SJSA1 (cell line): ENCODE measurements around the gene PPP1R13B. TPM values are rescaled to one million over a fixed set of nuclear protein-coding genes. Genes with fewer than 3 reads are reported as not detected.
"Not testable (repeated sequence)": the region's sequence is repeated elsewhere in the genome, so short reads cannot be mapped to it uniquely, and the experiment has no call there.

Experiments
- DNase-seq, 2 experiments: peaks; one replicate each; pipeline ENCODE4 v3.0.0-alpha.2; 2015 to 2020; ENCODE audit warnings: low spot score in 2 of 2, low read depth in 1 of 2
- H3K27ac ChIP-seq: fragments of 250-450 bp; sonication (Bioruptor Pico); 2 replicates; pipeline ENCODE4 v1.5.1; 2020; ENCODE audit warnings: mild to moderate bottlenecking, moderate library complexity
- H3K27me3 ChIP-seq: fragments of 250-450 bp; sonication (Bioruptor Pico); replicated peaks from 2 replicates; pipeline ENCODE4 v1.5.1; 2020; ENCODE audit warnings: mild to moderate bottlenecking, moderate library complexity
- H3K36me3 ChIP-seq: fragments of 250-450 bp; sonication (Bioruptor Pico); 2 replicates; pipeline ENCODE4 v1.5.1; 2020; ENCODE audit warnings: mild to moderate bottlenecking
- H3K4me1 ChIP-seq: fragments of 250-450 bp; sonication (Bioruptor Pico); replicated peaks from 2 replicates; pipeline ENCODE4 v1.6.1; 2021; ENCODE audit warnings: mild to moderate bottlenecking
- H3K4me3 ChIP-seq: fragments of 250-450 bp; sonication (Bioruptor Pico); 2 replicates; pipeline ENCODE4 v1.5.1; 2020; ENCODE audit warnings: mild to moderate bottlenecking
- H3K9me3 ChIP-seq: fragments of 250-450 bp; sonication (Bioruptor Pico); replicated peaks from 2 replicates; pipeline ENCODE4 v1.5.1; 2020; ENCODE audit warnings: mild to moderate bottlenecking
- total RNA-seq: library from RNA; depleted of rRNA; stranded (reverse); fragments of >200 nt; shearing (Covaris generic); gene quantifications from 2 replicates; pipeline ENCODE4 v1.2.3, GENCODE V29; 2014

Gene PPP1R13B
- total RNA-seq, 1 experiment from 2014 or later: 3.0 TPM

- H3K27ac ChIP-seq, H3K27me3 ChIP-seq, H3K4me1 ChIP-seq, H3K36me3 ChIP-seq, DNase-seq, H3K4me3 ChIP-seq, H3K9me3 ChIP-seq: not testable (repeated sequence)
These were observed 6.1 kb downstream of the PPP1R13B start for GRCh38 chr14:103841265-103841664.

GRCh38 chr14:103840014-103840413 is 7.4 kb downstream of the PPP1R13B start:
- Histone ChIP-seq H3K27me3 (no peaks in the 10 kb centered on the region), H3K36me3 (no peaks in the 10 kb centered on the region), H3K4me1 (no peaks in the 10 kb centered on the region), H3K27ac (no peak overlapping the region), H3K9me3 (no peaks in the 10 kb centered on the region), H3K4me3 (no peak overlapping the region)
- no peak for DNase-seq

- Histone ChIP-seq H3K4me1 (no peaks in the 10 kb centered on the region), H3K27ac (no peak overlapping the region), H3K36me3 (no peaks in the 10 kb centered on the region), H3K9me3 (no peaks in the 10 kb centered on the region), H3K27me3 (no peaks in the 10 kb centered on the region), H3K4me3 (no peak overlapping the region)
- no peak for DNase-seq
These were observed 7.8 kb downstream of the PPP1R13B start for GRCh38 chr14:103839579-103839978.

- H3K9me3 ChIP-seq: no peaks in the 10 kb centered on the region
- H3K4me3 ChIP-seq: no peak overlapping the region
- H3K27me3 ChIP-seq: no peaks in the 10 kb centered on the region
- no peak overlapping the region for H3K27ac ChIP-seq
- no peaks in the 10 kb centered on the region for H3K4me1 ChIP-seq
- DNase-seq: no peak
- H3K36me3 ChIP-seq: no peaks in the 10 kb centered on the region
These were observed 9.3 kb downstream of the PPP1R13B start for GRCh38 chr14:103838117-103838516.

- no peak overlapping the region for H3K4me3 ChIP-seq
- H3K36me3 ChIP-seq: no peaks in the 10 kb centered on the region
- no peak overlapping the region for H3K27ac ChIP-seq
- H3K27me3 ChIP-seq: no peaks in the 10 kb centered on the region
- H3K9me3 ChIP-seq: no peaks in the 10 kb centered on the region
- no peak for DNase-seq
- no peaks in the 10 kb centered on the region for H3K4me1 ChIP-seq
These were observed 10.2 kb downstream of the PPP1R13B start for GRCh38 chr14:103836976-103837725.

- Histone ChIP-seq H3K4me1 (no peaks in the 10 kb centered on the region), H3K27ac (no peak overlapping the region), H3K4me3 (no peak overlapping the region), H3K36me3 (no peaks in the 10 kb centered on the region), H3K9me3 (no peaks in the 10 kb centered on the region), H3K27me3 (no peaks in the 10 kb centered on the region)
- no peak for DNase-seq
These were observed 12.4 kb downstream of the PPP1R13B start for GRCh38 chr14:103834956-103835355.

- no peaks in the 10 kb centered on the region for H3K27me3 ChIP-seq
- H3K9me3 ChIP-seq: no peaks in the 10 kb centered on the region
- no peak for DNase-seq
These were observed 13.7 kb downstream of the PPP1R13B start for GRCh38 chr14:103833711-103834110.

GRCh38 chr14:103832046-103832445 is 15.3 kb downstream of the PPP1R13B start:
- Histone ChIP-seq H3K9me3 (no peaks in the 10 kb centered on the region), H3K4me3 (no peak overlapping the region), H3K4me1 (no peaks in the 10 kb centered on the region), H3K27ac (no peak overlapping the region), H3K27me3 (no peaks in the 10 kb centered on the region), H3K36me3 (no peaks in the 10 kb centered on the region)
- no peak for DNase-seq

More at GRCh38 chr14:103833711-103834110, 13.7 kb downstream of the PPP1R13B start:
- H3K4me1 ChIP-seq: no peaks in the 10 kb centered on the region
- H3K27ac ChIP-seq: no peak overlapping the region
- no peaks in the 10 kb centered on the region for H3K36me3 ChIP-seq
- H3K4me3 ChIP-seq: no peak overlapping the region

GRCh38 chr14:103830511-103831270 is 16.7 kb downstream of the PPP1R13B start:
- no peak for DNase-seq
- Histone ChIP-seq H3K4me1 (no peaks in the 10 kb centered on the region), H3K9me3 (no peaks in the 10 kb centered on the region), H3K4me3 (no peak overlapping the region), H3K27me3 (no peaks in the 10 kb centered on the region), H3K27ac (no peak overlapping the region), H3K36me3 (no peaks in the 10 kb centered on the region)

- H3K36me3 ChIP-seq: no peaks in the 10 kb centered on the region
- H3K27me3 ChIP-seq: no peaks in the 10 kb centered on the region
- no peak overlapping the region for H3K27ac ChIP-seq
- no peak overlapping the region for H3K4me3 ChIP-seq
- no peaks in the 10 kb centered on the region for H3K4me1 ChIP-seq
- DNase-seq: no peak
- H3K9me3 ChIP-seq: no peaks in the 10 kb centered on the region
These were observed 18.9 kb downstream of the PPP1R13B start for GRCh38 chr14:103828315-103828967.

- no peak for DNase-seq
- Histone ChIP-seq H3K4me1 (no peaks in the 10 kb centered on the region), H3K27me3 (no peaks in the 10 kb centered on the region), H3K27ac (no peak overlapping the region), H3K9me3 (no peaks in the 10 kb centered on the region), H3K36me3 (no peaks in the 10 kb centered on the region), H3K4me3 (no peak overlapping the region)
These were observed 22.3 kb downstream of the PPP1R13B start for GRCh38 chr14:103825101-103825500.

- no peaks in the 10 kb centered on the region for H3K4me1 ChIP-seq
- DNase-seq: no peak
- no peak overlapping the region for H3K4me3 ChIP-seq
- H3K27me3 ChIP-seq: no peaks in the 10 kb centered on the region
- no peak overlapping the region for H3K27ac ChIP-seq
- H3K36me3 ChIP-seq: no peaks in the 10 kb centered on the region
- no peaks in the 10 kb centered on the region for H3K9me3 ChIP-seq
These were observed 26.5 kb downstream of the PPP1R13B start for GRCh38 chr14:103820908-103821307.

- H3K4me1 ChIP-seq: no peaks in the 10 kb centered on the region
- H3K27me3 ChIP-seq: no peaks in the 10 kb centered on the region
- no peaks in the 10 kb centered on the region for H3K36me3 ChIP-seq
- H3K9me3 ChIP-seq: no peaks in the 10 kb centered on the region
- DNase-seq: no peak
- no peak overlapping the region for H3K27ac ChIP-seq
- H3K4me3 ChIP-seq: no peak overlapping the region
These were observed 27.0 kb downstream of the PPP1R13B start for GRCh38 chr14:103820382-103820781.
